K562 (cell line): ENCODE measurements around the gene GIMAP6. TPM values are rescaled to one million over a fixed set of nuclear protein-coding genes. Genes with fewer than 3 reads are reported as not detected.

Source experiments
- ATAC-seq: fragments of 200-7000 bp; cut with Tn5 transposase; 3 replicates; pipeline ENCODE4 v1.9.1; 2020; ENCODE audit warnings: moderate library complexity
- BruUV-seq: library from RNA; stranded (reverse); fragments of 400-500 nt; replicated peaks from 2 replicates; lab custom pipeline; 2021; lab: Mats Ljungman, UMichigan
- CTCF ChIA-PET: fragments of 300-600 bp; formaldehyde crosslinking; extraction: SDS; loops from one replicate; lab custom pipeline; 2021; ENCODE audit warnings: low intra/inter-chr PET ratio; lab: Yijun Ruan, JAX
- POLR2A ChIA-PET: fragments of 300-600, 350-650 bp; sonication (Branson Sonifier 250); formaldehyde crosslinking; extraction: SDS; loops from one replicate; lab custom pipeline; 2021; ENCODE audit warnings: antibody characterized with exemption, inconsistent platforms; lab: Yijun Ruan, JAX
- DNase-seq, 4 experiments: peaks; one replicate each; pipeline versions ENCODE4 v3.0.0 to v3.0.0-alpha.2; 2011 to 2018; ENCODE audit warnings: low spot score in 3 of 4, mixed read lengths in 3 of 4; ENCODE audit errors: extremely low read depth in 1 of 4
- FAIRE-seq: peaks from 2 replicates; lab custom pipeline; 2011; peaks lifted over from hg19 to GRCh38; lab: Jason Lieb, UNC
- H2AFZ ChIP-seq: 2 replicates; pipeline ENCODE4 v1.6.0; 2011; ENCODE audit warnings: low read depth, low read length, control low read depth, inconsistent platforms
- H3K27ac ChIP-seq: fragments of 200-600 bp; 3 replicates; pipeline ENCODE4 v1.8.0; 2011; ENCODE audit warnings: low read depth, mild to moderate bottlenecking, control low read depth, inconsistent platforms, low read length, moderate library complexity, mixed read lengths; ENCODE audit errors: extremely low read depth
- H3K27me3 ChIP-seq, 2 experiments: fragments of 300-600 bp in 1 of 2; 2 replicates in 1 of 2; 3 replicates in 1 of 2; pipeline versions ENCODE4 v1.6.0 to v1.8.0; 2011; ENCODE audit warnings: inconsistent platforms in 2 of 2, low read length in 2 of 2, mild to moderate bottlenecking in 1 of 2, mixed read lengths in 1 of 2, moderate library complexity in 1 of 2; ENCODE audit not compliant: control insufficient read depth in 2 of 2, insufficient read depth in 2 of 2
- H3K36me3 ChIP-seq: fragments of 300-600 bp; 3 replicates; pipeline ENCODE4 v1.8.0; 2011; ENCODE audit warnings: mild to moderate bottlenecking, low read length, inconsistent platforms; ENCODE audit not compliant: control insufficient read depth, insufficient read depth
- H3K4me1 ChIP-seq, 2 experiments: fragments of 200-600 bp in 1 of 2; replicated peaks in 1 of 2; 2 replicates in 1 of 2; 3 replicates in 1 of 2; pipeline versions ENCODE4 v1.5.1 to v1.8.0; 2011; ENCODE audit warnings: inconsistent platforms in 2 of 2, low read length in 2 of 2, mild to moderate bottlenecking in 1 of 2, mixed read lengths in 1 of 2, moderate library complexity in 1 of 2; ENCODE audit not compliant: control insufficient read depth in 2 of 2, insufficient read depth in 2 of 2
- H3K4me2 ChIP-seq: 2 replicates; pipeline ENCODE4 v1.6.1; 2011; ENCODE audit warnings: low read length, control low read depth, inconsistent platforms, mixed read lengths; ENCODE audit not compliant: insufficient read depth
- H3K4me3 ChIP-seq: fragments of 200-600 bp; sonication (generic), shearing (Covaris generic); 2 replicates; pipeline ENCODE4 v1.5.1; 2016; ENCODE audit warnings: control low read depth, inconsistent platforms
- H3K79me2 ChIP-seq: fragments of 200-600 bp; 3 replicates; pipeline ENCODE4 v1.8.0; 2011; ENCODE audit warnings: low read length, inconsistent platforms; ENCODE audit not compliant: control insufficient read depth, insufficient read depth
- H3K9ac ChIP-seq, 2 experiments: 2 replicates each; pipeline versions ENCODE4 v1.6.0 to v1.6.1; 2011; ENCODE audit warnings: low read depth in 2 of 2, low read length in 2 of 2, control low read depth in 1 of 2, inconsistent platforms in 1 of 2, mild to moderate bottlenecking in 1 of 2, mixed read lengths in 1 of 2; ENCODE audit not compliant: insufficient read depth in 1 of 2
- H3K9me1 ChIP-seq: one replicate; pipeline ENCODE4 v1.6.0; 2011; ENCODE audit warnings: inconsistent platforms, mild to moderate bottlenecking, low read length, moderate library complexity; ENCODE audit not compliant: control insufficient read depth, insufficient read depth
- H3K9me3 ChIP-seq: replicated peaks from 2 replicates; pipeline ENCODE4 v1.5.1; 2011; ENCODE audit warnings: low read depth, low read length, inconsistent platforms; ENCODE audit not compliant: control insufficient read depth, insufficient read depth
- H4K20me1 ChIP-seq: replicated peaks from 2 replicates; pipeline ENCODE4 v1.6.1; 2011; ENCODE audit warnings: low read length, inconsistent platforms, mixed read lengths; ENCODE audit not compliant: control insufficient read depth, insufficient read depth
- HNRNPK ChIP-seq: fragments of 200-400 bp; formaldehyde crosslinking; IDR thresholded peaks from one replicate; pipeline ENCODE4 v1.6.1; 2018; ENCODE audit warnings: mild to moderate bottlenecking, low read depth, low read length; ENCODE audit not compliant: poor library complexity, severe bottlenecking
- PCBP1 ChIP-seq: fragments of 200-400 bp; formaldehyde crosslinking; IDR thresholded peaks from 2 replicates; pipeline ENCODE4 v1.6.1; 2018; ENCODE audit warnings: mild to moderate bottlenecking, low read depth, low read length; ENCODE audit not compliant: poor library complexity, severe bottlenecking
- PCBP2 ChIP-seq: fragments of 200-400 bp; formaldehyde crosslinking; IDR thresholded peaks from 2 replicates; pipeline ENCODE4 v1.6.1; 2018; ENCODE audit warnings: low read length, low read depth, mild to moderate bottlenecking, moderate library complexity; ENCODE audit not compliant: poor library complexity, severe bottlenecking
- WGBS: fragments of 100-300 bp; shearing (Covaris generic); methylation state at CpG from one replicate; pipeline ENCODE4 v1.1.6; 2016; ENCODE audit warnings: low coverage, mixed read lengths; ENCODE audit not compliant: insufficient coverage; ENCODE audit errors: missing lambda C conversion rate; 5-methylcytosine and 5-hydroxymethylcytosine counted together
- in situ Hi-C: fragments of 300-500 bp; cut with MboI; formaldehyde crosslinking; loops from 4 replicates; pipeline ENCODE4 v1.15.0; 2018; ENCODE audit warnings: inconsistent platforms, mixed read lengths
- intact Hi-C: fragments of 100-400 bp; cut with micrococcal nuclease; formaldehyde crosslinking; loops from 2 replicates; pipeline ENCODE4 v1.14.2; 2022
- polyA plus RNA-seq, 8 experiments: library from polyadenylated mRNA; depleted of rRNA in 4 of 8; stranded (reverse) in 5 of 8; unstranded in 3 of 8; fragments of >200 nt; fragmentation: Nextera tagmentation in 2 of 8; fragmentation: Illumina TruSeq in 1 of 8; extraction: Ambion mirVana in 2 of 8; extraction: Trizol in 1 of 8; gene quantifications; 2 replicates each; pipeline versions ENCODE4 v1.2.1 to v1.2.3, GENCODE V29; 2011 to 2014; ENCODE audit warnings: inconsistent platforms in 1 of 8, missing spikeins in 1 of 8
- total RNA-seq, 7 experiments: library from RNA; depleted of rRNA in 6 of 7; stranded (reverse); fragments of >200 nt in 6 of 7; fragmentation: Illumina TruSeq in 2 of 7; extraction: Trizol in 2 of 7; gene quantifications; 2 replicates each; pipeline versions ENCODE4 v1.2.1 to v1.2.3, GENCODE V29; 2011 to 2021; ENCODE audit warnings: low replicate concordance in 1 of 7
- TF ChIP-seq, protein P1 (sequence below): fragments of 250-450 bp; sonication (Bioruptor Pico); IDR thresholded peaks from 2 replicates; pipeline ENCODE4 v1.6.1; 2021; ENCODE audit warnings: mild to moderate bottlenecking

Gene GIMAP6
- total and polyA plus RNA-seq, 9 of the 15 experiments (the other 6 are each of a cell fraction or from before 2014, with no cell fraction given): 0.04 to 0.45 (median 0.18) TPM

DNA sequence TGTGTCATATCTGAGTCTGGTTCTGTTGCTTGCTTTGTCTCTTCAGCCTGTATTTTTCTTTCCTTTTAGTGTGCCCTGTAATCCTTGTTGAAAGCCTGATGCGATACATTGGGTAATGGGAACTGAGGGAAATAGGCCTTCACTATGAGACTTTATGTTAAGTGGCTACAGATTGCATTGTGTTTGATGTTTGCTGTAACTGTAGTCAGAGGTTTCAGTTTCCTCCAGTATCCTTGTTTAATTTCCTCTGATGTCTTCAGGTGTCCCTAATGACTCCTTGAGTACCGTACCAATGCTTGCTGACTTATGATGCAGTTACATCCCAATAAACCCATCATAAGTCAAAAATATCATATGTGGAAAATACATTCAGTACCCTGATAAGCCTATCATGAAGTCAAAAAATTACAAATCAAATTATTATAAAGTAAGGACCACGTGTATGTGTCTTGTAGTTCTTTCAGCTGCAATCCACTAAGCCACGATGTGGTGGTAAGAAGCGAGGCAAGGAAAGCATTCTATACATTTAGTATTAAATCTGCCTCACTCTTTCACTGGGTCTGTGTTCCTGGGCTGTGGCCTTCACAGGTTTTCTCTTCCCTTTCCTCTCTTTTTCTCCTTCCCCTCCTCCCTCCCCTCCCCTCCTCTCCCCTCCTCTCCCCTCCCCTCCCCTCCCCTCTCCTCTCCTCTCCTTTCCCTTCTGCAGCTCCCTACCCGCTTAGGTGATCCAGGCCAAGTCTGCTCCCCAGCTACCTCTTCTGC is 13.3 kb upstream of the GIMAP6 start:
- no peak overlapping the region for H3K4me3 ChIP-seq
- BruUV-seq: no TSS peak
- DNase-seq (no peak), FAIRE-seq (no peak), ATAC-seq (no peak)
- no peaks in the 10 kb centered on the region for H3K9me1 ChIP-seq
- peak; percentile 84 for TF ChIP-seq PCBP2
- TF ChIP-seq, protein P1, sequence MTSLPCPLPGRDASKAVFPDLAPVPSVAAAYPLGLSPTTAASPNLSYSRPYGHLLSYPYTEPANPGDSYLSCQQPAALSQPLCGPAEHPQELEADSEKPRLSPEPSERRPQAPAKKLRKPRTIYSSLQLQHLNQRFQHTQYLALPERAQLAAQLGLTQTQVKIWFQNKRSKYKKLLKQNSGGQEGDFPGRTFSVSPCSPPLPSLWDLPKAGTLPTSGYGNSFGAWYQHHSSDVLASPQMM (CRISPR knock-in tag): no peak
- peak; percentile 95 for TF ChIP-seq PCBP1
- peak; percentile 53 for TF ChIP-seq HNRNPK
- intact Hi-C loops: no loop called here
- H3K4me2 ChIP-seq: no peak overlapping the region
- no peaks in the 10 kb centered on the region for H3K79me2 ChIP-seq
- in situ Hi-C loops: no loop called here
- H3K27me3 ChIP-seq: peaks cover 0 to 5% of the 10 kb centered on the region in 2 experiments; a peak in 1 of 5 replicates
- H2AFZ ChIP-seq: no peak overlapping the region
- no peaks in the 10 kb centered on the region for H4K20me1 ChIP-seq
- H3K9ac ChIP-seq: no peak overlapping the region
- no peaks in the 10 kb centered on the region for H3K36me3 ChIP-seq
- no peaks in the 10 kb centered on the region for H3K9me3 ChIP-seq
- H3K4me1 ChIP-seq: no peaks in the 10 kb centered on the region
- ChIA-PET POLR2A (no interaction called here), CTCF (no interaction called here)
- no peak overlapping the region for H3K27ac ChIP-seq
- 0% methylated on average over 6 of the region's 6 CpGs for WGBS
